Glutamatergic neuron (in vitro differentiated cells): Measurements from ENCODE around the gene TBC1D30. TPM values are rescaled to one million over a fixed set of nuclear protein-coding genes. Genes with fewer than 3 reads are reported as not detected.
"Not testable (repeated sequence)": the region's sequence is repeated elsewhere in the genome, so short reads cannot be mapped to it uniquely, and the experiment has no call there.

Experiments used
- DNase-seq: peaks from one replicate; pipeline ENCODE4 v3.0.0; 2022
- H3K27ac Mint-ChIP-seq: one replicate; pipeline ENCODE4 v1.8.0; 2020; ENCODE audit warnings: mild to moderate bottlenecking, mixed read lengths, inconsistent platforms; ENCODE audit not compliant: unreplicated experiment
- H3K27me3 Mint-ChIP-seq: one replicate; pipeline ENCODE4 v1.8.0; 2020; ENCODE audit warnings: mild to moderate bottlenecking, moderate library complexity, mixed read lengths, inconsistent platforms; ENCODE audit not compliant: unreplicated experiment
- H3K36me3 Mint-ChIP-seq: one replicate; pipeline ENCODE4 v1.8.0; 2020; ENCODE audit warnings: mild to moderate bottlenecking, mixed read lengths, inconsistent platforms; ENCODE audit not compliant: unreplicated experiment
- H3K4me1 Mint-ChIP-seq: one replicate; pipeline ENCODE4 v1.8.0; 2020; ENCODE audit warnings: mild to moderate bottlenecking, low read depth, mixed read lengths, inconsistent platforms; ENCODE audit not compliant: unreplicated experiment
- H3K4me3 Mint-ChIP-seq: one replicate; pipeline ENCODE4 v1.8.0; 2020; ENCODE audit warnings: mild to moderate bottlenecking, mixed read lengths, inconsistent platforms; ENCODE audit not compliant: unreplicated experiment
- H3K9me3 Mint-ChIP-seq: one replicate; pipeline ENCODE4 v1.8.0; 2020; ENCODE audit warnings: mild to moderate bottlenecking, moderate library complexity, mixed read lengths, inconsistent platforms; ENCODE audit not compliant: unreplicated experiment
- long read RNA-seq: library from polyadenylated mRNA; unstranded; transcript quantifications from one replicate; pipeline ENCODE4 v2.0.0, GENCODE V29; 2020; ENCODE audit not compliant: unreplicated experiment
- total RNA-seq: library from RNA; stranded (reverse); fragmentation: NEBNext Ultra II Directional; extraction: Animal tissue kit (Norgen Biotek cat#: 25700); gene quantifications from one replicate; pipeline ENCODE4 v1.2.1, GENCODE V29; 2021; ENCODE audit not compliant: unreplicated experiment
- TF ChIP-seq, protein P1 (sequence below): fragments of 200-600 bp; sonication (generic); IDR thresholded peaks from one replicate; pipeline ENCODE4 v1.5.0; 2021; ENCODE audit not compliant: partially characterized antibody, unreplicated experiment

The TBC1D30 gene, protein sequence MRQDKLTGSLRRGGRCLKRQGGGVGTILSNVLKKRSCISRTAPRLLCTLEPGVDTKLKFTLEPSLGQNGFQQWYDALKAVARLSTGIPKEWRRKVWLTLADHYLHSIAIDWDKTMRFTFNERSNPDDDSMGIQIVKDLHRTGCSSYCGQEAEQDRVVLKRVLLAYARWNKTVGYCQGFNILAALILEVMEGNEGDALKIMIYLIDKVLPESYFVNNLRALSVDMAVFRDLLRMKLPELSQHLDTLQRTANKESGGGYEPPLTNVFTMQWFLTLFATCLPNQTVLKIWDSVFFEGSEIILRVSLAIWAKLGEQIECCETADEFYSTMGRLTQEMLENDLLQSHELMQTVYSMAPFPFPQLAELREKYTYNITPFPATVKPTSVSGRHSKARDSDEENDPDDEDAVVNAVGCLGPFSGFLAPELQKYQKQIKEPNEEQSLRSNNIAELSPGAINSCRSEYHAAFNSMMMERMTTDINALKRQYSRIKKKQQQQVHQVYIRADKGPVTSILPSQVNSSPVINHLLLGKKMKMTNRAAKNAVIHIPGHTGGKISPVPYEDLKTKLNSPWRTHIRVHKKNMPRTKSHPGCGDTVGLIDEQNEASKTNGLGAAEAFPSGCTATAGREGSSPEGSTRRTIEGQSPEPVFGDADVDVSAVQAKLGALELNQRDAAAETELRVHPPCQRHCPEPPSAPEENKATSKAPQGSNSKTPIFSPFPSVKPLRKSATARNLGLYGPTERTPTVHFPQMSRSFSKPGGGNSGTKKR
- 15.2 TPM for total RNA-seq
- long read RNA-seq, partial matches to known transcripts = 0 of 3 reads
- long read RNA-seq, other reads (novel, unspliced or antisense) = 0 of 3 reads

DNA sequence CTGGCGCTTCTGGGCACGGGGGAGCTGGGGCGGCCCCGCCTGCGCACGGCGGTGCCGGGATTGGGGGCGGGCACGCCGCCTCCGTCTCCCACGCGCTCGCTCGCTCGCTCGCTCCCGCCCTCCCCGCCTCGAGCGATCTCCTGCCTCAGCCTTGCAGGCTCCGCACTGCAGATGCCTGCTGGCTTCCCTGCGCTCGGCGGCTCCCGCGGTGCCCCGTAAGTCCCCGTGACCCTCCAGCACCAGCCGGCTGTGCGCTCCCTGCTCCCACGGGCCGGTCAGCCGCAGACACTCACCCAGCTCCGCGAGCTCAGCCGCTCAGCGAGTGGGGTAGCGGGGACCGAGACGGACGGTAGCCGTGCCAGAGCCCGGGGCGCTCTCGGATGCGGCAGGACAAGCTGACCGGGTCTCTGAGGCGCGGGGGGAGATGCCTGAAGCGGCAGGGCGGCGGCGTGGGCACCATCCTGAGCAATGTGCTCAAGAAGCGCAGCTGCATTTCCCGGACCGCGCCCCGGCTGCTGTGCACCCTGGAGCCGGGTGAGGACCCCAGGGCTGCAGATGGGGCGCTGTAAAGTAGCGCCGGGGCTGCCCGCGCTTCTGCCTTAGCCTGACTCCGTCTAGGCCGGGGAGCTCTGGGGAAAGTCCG, at the start of gene TBC1D30:
Gene TBC1D30, plus strand, starts transcription at position 148 of the 643 bp plus-strand sequence. Its CDS starts 233 bp downstream, at position 381.
- Mint-ChIP-seq H3K27ac (peak within 1 kb of the TSS; percentile 89), H3K4me3 (peak within 1 kb of the TSS; percentile 93), H3K36me3 (peaks cover 5% of the 10 kb centered on the region), H3K27me3 (peaks cover 10% of the 10 kb centered on the region), H3K4me1 (peaks cover 12% of the 10 kb centered on the region), H3K9me3 (no peaks in the 10 kb centered on the region)
- TF ChIP-seq, protein P1, sequence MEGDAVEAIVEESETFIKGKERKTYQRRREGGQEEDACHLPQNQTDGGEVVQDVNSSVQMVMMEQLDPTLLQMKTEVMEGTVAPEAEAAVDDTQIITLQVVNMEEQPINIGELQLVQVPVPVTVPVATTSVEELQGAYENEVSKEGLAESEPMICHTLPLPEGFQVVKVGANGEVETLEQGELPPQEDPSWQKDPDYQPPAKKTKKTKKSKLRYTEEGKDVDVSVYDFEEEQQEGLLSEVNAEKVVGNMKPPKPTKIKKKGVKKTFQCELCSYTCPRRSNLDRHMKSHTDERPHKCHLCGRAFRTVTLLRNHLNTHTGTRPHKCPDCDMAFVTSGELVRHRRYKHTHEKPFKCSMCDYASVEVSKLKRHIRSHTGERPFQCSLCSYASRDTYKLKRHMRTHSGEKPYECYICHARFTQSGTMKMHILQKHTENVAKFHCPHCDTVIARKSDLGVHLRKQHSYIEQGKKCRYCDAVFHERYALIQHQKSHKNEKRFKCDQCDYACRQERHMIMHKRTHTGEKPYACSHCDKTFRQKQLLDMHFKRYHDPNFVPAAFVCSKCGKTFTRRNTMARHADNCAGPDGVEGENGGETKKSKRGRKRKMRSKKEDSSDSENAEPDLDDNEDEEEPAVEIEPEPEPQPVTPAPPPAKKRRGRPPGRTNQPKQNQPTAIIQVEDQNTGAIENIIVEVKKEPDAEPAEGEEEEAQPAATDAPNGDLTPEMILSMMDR = no peak
- peak; percentile 79 for DNase-seq

DNA sequence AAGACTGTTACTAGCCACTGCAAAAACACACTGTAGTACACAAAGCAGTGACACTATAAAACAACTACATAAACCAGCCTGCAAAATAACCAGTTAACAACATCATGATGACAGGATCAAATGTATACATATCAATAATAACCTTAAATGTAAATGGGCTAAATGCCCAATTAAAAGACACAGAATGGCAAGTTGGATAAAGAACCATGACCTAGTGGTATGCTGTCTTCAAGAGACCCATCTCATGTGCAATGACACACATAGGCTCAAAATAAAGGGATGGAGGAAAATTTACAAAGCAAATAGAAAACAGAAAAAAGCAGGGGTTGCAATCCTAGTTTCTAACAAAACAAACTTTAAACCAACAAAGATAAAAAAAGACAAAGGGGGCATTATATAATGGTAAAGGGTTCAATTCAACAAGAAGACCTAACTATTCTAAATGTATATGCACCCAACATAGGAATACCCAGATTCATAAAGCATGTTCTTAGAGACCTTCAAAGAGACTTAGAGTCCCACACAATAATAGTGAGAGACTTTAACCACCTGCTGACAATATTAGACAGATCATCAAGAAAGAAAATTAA, 49.2 kb upstream of the TBC1D30 start:
- H3K27me3 Mint-ChIP-seq = not testable (repeated sequence)

DNA sequence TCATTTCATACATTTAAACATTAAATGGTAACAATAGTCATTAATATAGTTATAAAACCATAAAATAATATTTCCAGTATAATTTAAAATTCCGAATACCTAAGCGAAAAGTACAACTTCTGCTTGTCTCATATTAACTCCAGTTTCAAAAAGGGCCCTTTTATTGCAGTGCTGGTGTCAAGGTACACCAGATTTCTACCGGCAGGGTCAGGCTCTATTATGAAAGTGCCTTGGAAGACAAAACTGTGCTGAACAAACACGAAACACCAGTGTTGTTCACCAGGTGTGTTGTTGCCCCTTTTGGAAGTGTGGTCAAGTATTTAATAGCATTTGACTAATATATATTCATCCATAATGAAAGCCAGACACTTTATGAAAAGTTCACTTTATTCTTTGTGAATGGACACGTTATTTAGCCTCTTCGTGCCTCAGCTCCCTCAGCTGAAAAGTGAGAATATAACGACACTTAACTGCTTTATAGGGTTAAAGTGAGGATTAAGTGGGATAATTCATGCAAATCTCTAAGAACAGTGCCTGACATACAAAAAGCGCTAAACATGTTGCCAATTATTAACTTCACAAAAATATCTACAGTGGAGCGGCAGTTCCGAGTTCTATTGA, 45.0 kb upstream of the TBC1D30 start:
- Mint-ChIP-seq H3K4me3 (peak overlapping the region; percentile 87), H3K9me3 (peaks cover 14% of the 10 kb centered on the region), H3K4me1 (peaks cover 10% of the 10 kb centered on the region), H3K27ac (no peak overlapping the region), H3K36me3 (peaks cover 10% of the 10 kb centered on the region), H3K27me3 (peaks cover 6% of the 10 kb centered on the region)
- TF ChIP-seq, protein P1 = no peak
- no peak for DNase-seq

More for the DNA sequence above, 49.2 kb upstream of the TBC1D30 start:
- not testable (repeated sequence) for H3K4me3 Mint-ChIP-seq, DNase-seq, H3K9me3 Mint-ChIP-seq, H3K27ac Mint-ChIP-seq, H3K4me1 Mint-ChIP-seq
- peaks cover 15% of the 10 kb centered on the region for H3K36me3 Mint-ChIP-seq

DNA sequence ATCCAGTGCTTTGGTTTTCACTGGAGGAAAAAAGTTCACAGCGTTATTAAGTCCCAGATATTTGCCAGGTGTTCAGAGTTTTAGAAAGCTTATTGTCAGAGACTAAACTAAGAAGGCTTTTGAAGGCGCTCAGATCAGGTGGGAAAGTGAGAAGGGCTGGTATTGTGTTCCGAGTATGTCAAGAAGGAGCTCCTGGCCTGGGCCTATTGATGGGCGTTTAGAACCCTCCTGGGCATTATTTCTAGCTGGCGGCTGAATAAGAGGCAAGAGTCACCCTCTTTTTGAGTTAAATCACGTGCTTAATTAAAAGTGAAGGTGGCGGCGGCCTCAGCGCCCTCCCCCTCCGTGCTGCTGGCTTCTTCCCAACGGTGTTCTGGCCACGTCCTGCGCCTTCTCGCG, 44.3 kb upstream of the TBC1D30 start:
- Mint-ChIP-seq H3K4me3 (peak overlapping the region; percentile 87), H3K27me3 (peaks cover 6% of the 10 kb centered on the region), H3K36me3 (peaks cover 9% of the 10 kb centered on the region), H3K9me3 (peaks cover 13% of the 10 kb centered on the region), H3K27ac (no peak overlapping the region), H3K4me1 (peaks cover 10% of the 10 kb centered on the region)
- no peak for DNase-seq
- TF ChIP-seq, protein P1 = no peak
